GM23338 (cell line): ENCODE measurements around the gene NPHP4. TPM values are rescaled to one million over a fixed set of nuclear protein-coding genes. Genes with fewer than 3 reads are reported as not detected.

Experiments
- ATAC-seq: fragments of 200-7000 bp; cut with Tn5 transposase; 3 replicates; pipeline ENCODE4 v1.9.1; 2020
- DNase-seq: peaks from one replicate; pipeline ENCODE4 v3.0.0-alpha.2; 2015; ENCODE audit warnings: low spot score
- H2AFZ ChIP-seq: fragments of 200-600 bp; sonication (generic); 2 replicates; pipeline ENCODE4 v1.8.0; 2016; ENCODE audit warnings: antibody characterized with exemption, mild to moderate bottlenecking, moderate library complexity
- H3F3A ChIP-seq: fragments of 200-600 bp; sonication (generic); replicated peaks from 2 replicates; pipeline ENCODE4 v1.8.0; 2017; ENCODE audit warnings: antibody characterized with exemption, mixed run types, low read depth
- H3K27ac ChIP-seq: fragments of 200-600 bp; sonication (generic); 2 replicates; pipeline ENCODE4 v1.6.1; 2016; ENCODE audit warnings: low read depth
- H3K27me3 ChIP-seq: fragments of 200-600 bp; sonication (generic); 2 replicates; pipeline ENCODE4 v1.8.0; 2016; ENCODE audit warnings: mild to moderate bottlenecking, mixed run types, moderate library complexity; ENCODE audit not compliant: insufficient read depth
- H3K36me3 ChIP-seq: fragments of 200-600 bp; sonication (generic); 2 replicates; pipeline ENCODE4 v1.8.0; 2016; ENCODE audit warnings: mild to moderate bottlenecking; ENCODE audit not compliant: insufficient read depth
- H3K4me1 ChIP-seq: fragments of 200-600 bp; sonication (generic); 2 replicates; pipeline ENCODE4 v1.8.0; 2016; ENCODE audit warnings: mild to moderate bottlenecking, moderate library complexity; ENCODE audit not compliant: insufficient read depth
- H3K4me2 ChIP-seq: fragments of 200-600 bp; sonication (generic); 2 replicates; pipeline ENCODE4 v1.7.1; 2017; ENCODE audit warnings: mixed run types
- H3K4me3 ChIP-seq: fragments of 200-600 bp; sonication (generic); 2 replicates; pipeline ENCODE4 v1.6.1; 2016; ENCODE audit warnings: mixed run types
- H3K79me2 ChIP-seq: fragments of 200-600 bp; sonication (generic); replicated peaks from 2 replicates; pipeline ENCODE4 v1.8.0; 2017; ENCODE audit warnings: mild to moderate bottlenecking; ENCODE audit not compliant: insufficient read depth
- H3K9me2 ChIP-seq: fragments of 200-600 bp; sonication (generic); 2 replicates; pipeline ENCODE4 v1.8.0; 2017; ENCODE audit not compliant: insufficient read depth
- H4K20me1 ChIP-seq: fragments of 200-600 bp; sonication (generic); replicated peaks from 2 replicates; pipeline ENCODE4 v1.8.0; 2017; ENCODE audit warnings: mild to moderate bottlenecking; ENCODE audit not compliant: insufficient read depth
- H3K27ac Mint-ChIP-seq: 2 replicates; pipeline ENCODE4 v1.8.0; 2020; ENCODE audit warnings: inconsistent platforms, mild to moderate bottlenecking, moderate library complexity, mixed read lengths
- H3K27me3 Mint-ChIP-seq: 3 replicates; pipeline ENCODE4 v1.8.0; 2022; ENCODE audit warnings: low read depth, mild to moderate bottlenecking, moderate library complexity, mixed read lengths, inconsistent platforms; ENCODE audit not compliant: insufficient read depth, poor library complexity
- H3K36me3 Mint-ChIP-seq: 3 replicates; pipeline ENCODE4 v1.8.0; 2021; ENCODE audit warnings: low read depth, mild to moderate bottlenecking, inconsistent platforms, moderate library complexity, mixed read lengths
- H3K4me1 Mint-ChIP-seq: 3 replicates; pipeline ENCODE4 v1.8.0; 2020; ENCODE audit warnings: mild to moderate bottlenecking, inconsistent platforms, mixed read lengths
- H3K4me3 Mint-ChIP-seq: 3 replicates; pipeline ENCODE4 v1.8.0; 2021; ENCODE audit warnings: moderate library complexity, mild to moderate bottlenecking, inconsistent platforms, mixed read lengths
- H3K9me3 Mint-ChIP-seq: 3 replicates; pipeline ENCODE4 v1.8.0; 2020; ENCODE audit warnings: moderate library complexity, mild to moderate bottlenecking, inconsistent platforms, mixed read lengths
- JUNB ChIP-seq: IDR thresholded peaks from one replicate; pipeline ENCODE4 v1.6.1; 2016; ENCODE audit warnings: antibody characterized with exemption; ENCODE audit not compliant: unreplicated experiment
- STAT1 ChIP-seq: IDR thresholded peaks from one replicate; pipeline ENCODE4 v1.6.1; 2016; ENCODE audit warnings: antibody characterized with exemption; ENCODE audit not compliant: unreplicated experiment
- ZNF331 ChIP-seq: fragments of 250-450 bp; sonication (Bioruptor Pico); IDR thresholded peaks from 2 replicates; pipeline ENCODE4 v1.5.0; 2020; ENCODE audit warnings: low read depth, mild to moderate bottlenecking, moderate library complexity
- polyA plus RNA-seq: library from polyadenylated mRNA; unstranded; fragments of >200 nt; fragmentation: Nextera tagmentation; extraction: Ambion mirVana; gene quantifications from 2 replicates; pipeline ENCODE4 v1.2.1, GENCODE V29; 2016
- total RNA-seq: library from RNA; depleted of rRNA; stranded (reverse); fragments of >200 nt; shearing (Covaris generic); gene quantifications from 2 replicates; pipeline ENCODE4 v1.2.3, GENCODE V29; 2014
- TF ChIP-seq, protein P1 (sequence below): IDR thresholded peaks from one replicate; pipeline ENCODE4 v1.6.1; 2018; ENCODE audit warnings: antibody characterized with exemption; ENCODE audit not compliant: unreplicated experiment
- TF ChIP-seq, protein P2 (sequence below): fragments of 250-450 bp; sonication (Bioruptor Pico); IDR thresholded peaks from 2 replicates; pipeline ENCODE4 v1.5.0; 2020; ENCODE audit warnings: mild to moderate bottlenecking, moderate library complexity

The NPHP4 gene
- total and polyA plus RNA-seq, 2 experiments from 2014 or later = 2.5 to 12.4 TPM

DNA sequence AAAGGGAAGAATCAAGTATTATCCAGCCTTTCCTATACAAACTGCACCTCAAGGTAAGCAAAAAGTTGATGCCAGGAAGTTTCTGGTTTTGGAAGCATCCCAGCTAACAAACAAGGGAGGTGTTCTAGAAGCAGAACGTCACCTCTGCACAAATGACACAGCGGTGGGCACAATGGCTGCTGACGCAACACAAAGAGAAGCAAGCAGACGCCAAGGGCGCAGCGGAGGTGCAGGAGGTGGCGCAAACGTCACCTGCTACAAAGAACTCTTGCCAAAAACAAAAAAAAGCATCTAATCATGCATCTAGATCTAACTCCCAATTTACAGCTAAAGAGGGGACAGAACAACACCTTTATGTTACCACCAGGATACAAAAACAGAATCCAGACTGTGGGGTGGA lies 88.5 kb downstream of the NPHP4 start (continued):
- TF ChIP-seq, protein P1, sequence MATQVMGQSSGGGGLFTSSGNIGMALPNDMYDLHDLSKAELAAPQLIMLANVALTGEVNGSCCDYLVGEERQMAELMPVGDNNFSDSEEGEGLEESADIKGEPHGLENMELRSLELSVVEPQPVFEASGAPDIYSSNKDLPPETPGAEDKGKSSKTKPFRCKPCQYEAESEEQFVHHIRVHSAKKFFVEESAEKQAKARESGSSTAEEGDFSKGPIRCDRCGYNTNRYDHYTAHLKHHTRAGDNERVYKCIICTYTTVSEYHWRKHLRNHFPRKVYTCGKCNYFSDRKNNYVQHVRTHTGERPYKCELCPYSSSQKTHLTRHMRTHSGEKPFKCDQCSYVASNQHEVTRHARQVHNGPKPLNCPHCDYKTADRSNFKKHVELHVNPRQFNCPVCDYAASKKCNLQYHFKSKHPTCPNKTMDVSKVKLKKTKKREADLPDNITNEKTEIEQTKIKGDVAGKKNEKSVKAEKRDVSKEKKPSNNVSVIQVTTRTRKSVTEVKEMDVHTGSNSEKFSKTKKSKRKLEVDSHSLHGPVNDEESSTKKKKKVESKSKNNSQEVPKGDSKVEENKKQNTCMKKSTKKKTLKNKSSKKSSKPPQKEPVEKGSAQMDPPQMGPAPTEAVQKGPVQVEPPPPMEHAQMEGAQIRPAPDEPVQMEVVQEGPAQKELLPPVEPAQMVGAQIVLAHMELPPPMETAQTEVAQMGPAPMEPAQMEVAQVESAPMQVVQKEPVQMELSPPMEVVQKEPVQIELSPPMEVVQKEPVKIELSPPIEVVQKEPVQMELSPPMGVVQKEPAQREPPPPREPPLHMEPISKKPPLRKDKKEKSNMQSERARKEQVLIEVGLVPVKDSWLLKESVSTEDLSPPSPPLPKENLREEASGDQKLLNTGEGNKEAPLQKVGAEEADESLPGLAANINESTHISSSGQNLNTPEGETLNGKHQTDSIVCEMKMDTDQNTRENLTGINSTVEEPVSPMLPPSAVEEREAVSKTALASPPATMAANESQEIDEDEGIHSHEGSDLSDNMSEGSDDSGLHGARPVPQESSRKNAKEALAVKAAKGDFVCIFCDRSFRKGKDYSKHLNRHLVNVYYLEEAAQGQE = no peak

DNA sequence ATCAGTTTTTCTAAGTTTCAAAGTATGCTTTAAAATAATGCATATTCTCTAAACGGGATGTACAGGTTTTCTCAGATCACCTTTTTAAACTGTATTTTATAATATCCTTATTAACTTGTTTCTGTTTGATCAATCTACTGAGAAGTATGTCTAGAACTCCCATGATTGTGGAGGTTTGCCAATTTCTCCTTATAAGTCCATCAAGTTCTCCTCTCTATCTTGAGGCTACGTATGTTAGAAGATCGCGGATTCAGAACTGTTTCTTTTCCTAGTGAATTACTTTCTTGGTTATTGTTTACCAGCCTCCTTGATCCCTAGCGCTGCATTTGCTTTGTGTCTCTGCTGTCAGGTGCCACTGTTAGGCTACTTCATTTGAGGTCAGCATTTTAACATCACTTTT lies 89.2 kb downstream of the NPHP4 start:
- peaks cover 4% of the 10 kb centered on the region; the same call in 1 of the 2 replicates for H3K9me2 ChIP-seq
- DNase-seq (no peak), ATAC-seq (no peak)
- no peaks in the 10 kb centered on the region for H3K36me3 ChIP-seq
- no peaks in the 10 kb centered on the region for H3K27me3 ChIP-seq
- no peak overlapping the region for H3K27ac Mint-ChIP-seq
- peaks cover 11% of the 10 kb centered on the region for H3K4me1 ChIP-seq
- TF ChIP-seq STAT1 (no peak), JUNB (no peak), ZNF331 (CRISPR knock-in tag) (no peak)
- TF ChIP-seq, protein P2, sequence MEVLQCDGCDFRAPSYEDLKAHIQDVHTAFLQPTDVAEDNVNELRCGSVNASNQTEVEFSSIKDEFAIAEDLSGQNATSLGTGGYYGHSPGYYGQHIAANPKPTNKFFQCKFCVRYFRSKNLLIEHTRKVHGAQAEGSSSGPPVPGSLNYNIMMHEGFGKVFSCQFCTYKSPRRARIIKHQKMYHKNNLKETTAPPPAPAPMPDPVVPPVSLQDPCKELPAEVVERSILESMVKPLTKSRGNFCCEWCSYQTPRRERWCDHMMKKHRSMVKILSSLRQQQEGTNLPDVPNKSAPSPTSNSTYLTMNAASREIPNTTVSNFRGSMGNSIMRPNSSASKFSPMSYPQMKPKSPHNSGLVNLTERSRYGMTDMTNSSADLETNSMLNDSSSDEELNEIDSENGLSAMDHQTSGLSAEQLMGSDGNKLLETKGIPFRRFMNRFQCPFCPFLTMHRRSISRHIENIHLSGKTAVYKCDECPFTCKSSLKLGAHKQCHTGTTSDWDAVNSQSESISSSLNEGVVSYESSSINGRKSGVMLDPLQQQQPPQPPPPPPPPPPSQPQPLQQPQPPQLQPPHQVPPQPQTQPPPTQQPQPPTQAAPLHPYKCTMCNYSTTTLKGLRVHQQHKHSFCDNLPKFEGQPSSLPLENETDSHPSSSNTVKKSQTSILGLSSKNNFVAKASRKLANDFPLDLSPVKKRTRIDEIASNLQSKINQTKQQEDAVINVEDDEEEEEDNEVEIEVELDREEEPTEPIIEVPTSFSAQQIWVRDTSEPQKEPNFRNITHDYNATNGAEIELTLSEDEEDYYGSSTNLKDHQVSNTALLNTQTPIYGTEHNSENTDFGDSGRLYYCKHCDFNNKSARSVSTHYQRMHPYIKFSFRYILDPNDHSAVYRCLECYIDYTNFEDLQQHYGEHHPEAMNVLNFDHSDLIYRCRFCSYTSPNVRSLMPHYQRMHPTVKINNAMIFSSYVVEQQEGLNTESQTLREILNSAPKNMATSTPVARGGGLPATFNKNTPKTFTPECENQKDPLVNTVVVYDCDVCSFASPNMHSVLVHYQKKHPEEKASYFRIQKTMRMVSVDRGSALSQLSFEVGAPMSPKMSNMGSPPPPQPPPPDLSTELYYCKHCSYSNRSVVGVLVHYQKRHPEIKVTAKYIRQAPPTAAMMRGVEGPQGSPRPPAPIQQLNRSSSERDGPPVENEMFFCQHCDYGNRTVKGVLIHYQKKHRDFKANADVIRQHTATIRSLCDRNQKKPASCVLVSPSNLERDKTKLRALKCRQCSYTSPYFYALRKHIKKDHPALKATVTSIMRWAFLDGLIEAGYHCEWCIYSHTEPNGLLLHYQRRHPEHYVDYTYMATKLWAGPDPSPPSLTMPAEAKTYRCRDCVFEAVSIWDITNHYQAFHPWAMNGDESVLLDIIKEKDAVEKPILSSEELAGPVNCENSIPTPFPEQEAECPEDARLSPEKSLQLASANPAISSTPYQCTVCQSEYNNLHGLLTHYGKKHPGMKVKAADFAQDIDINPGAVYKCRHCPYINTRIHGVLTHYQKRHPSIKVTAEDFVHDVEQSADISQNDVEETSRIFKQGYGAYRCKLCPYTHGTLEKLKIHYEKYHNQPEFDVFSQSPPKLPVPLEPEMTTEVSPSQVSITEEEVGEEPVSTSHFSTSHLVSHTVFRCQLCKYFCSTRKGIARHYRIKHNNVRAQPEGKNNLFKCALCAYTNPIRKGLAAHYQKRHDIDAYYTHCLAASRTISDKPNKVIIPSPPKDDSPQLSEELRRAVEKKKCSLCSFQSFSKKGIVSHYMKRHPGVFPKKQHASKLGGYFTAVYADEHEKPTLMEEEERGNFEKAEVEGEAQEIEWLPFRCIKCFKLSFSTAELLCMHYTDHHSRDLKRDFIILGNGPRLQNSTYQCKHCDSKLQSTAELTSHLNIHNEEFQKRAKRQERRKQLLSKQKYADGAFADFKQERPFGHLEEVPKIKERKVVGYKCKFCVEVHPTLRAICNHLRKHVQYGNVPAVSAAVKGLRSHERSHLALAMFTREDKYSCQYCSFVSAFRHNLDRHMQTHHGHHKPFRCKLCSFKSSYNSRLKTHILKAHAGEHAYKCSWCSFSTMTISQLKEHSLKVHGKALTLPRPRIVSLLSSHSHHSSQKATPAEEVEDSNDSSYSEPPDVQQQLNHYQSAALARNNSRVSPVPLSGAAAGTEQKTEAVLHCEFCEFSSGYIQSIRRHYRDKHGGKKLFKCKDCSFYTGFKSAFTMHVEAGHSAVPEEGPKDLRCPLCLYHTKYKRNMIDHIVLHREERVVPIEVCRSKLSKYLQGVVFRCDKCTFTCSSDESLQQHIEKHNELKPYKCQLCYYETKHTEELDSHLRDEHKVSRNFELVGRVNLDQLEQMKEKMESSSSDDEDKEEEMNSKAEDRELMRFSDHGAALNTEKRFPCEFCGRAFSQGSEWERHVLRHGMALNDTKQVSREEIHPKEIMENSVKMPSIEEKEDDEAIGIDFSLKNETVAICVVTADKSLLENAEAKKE (CRISPR knock-in tag) = no peak
- peaks cover 6% of the 10 kb centered on the region for H3K27me3 Mint-ChIP-seq
- H3K4me1 Mint-ChIP-seq = peaks cover 18% of the 10 kb centered on the region
- no peaks in the 10 kb centered on the region for H3K79me2 ChIP-seq
- no peak overlapping the region for H3K4me2 ChIP-seq
- no peak overlapping the region for H2AFZ ChIP-seq
- H3K9me3 Mint-ChIP-seq = no peaks in the 10 kb centered on the region
- peaks cover 16% of the 10 kb centered on the region for H3K36me3 Mint-ChIP-seq
- H3K27ac ChIP-seq = no peak overlapping the region
- no peaks in the 10 kb centered on the region for H3F3A ChIP-seq
- H3K4me3 ChIP-seq = no peak overlapping the region
- H4K20me1 ChIP-seq = no peaks in the 10 kb centered on the region
- H3K4me3 Mint-ChIP-seq = no peak overlapping the region
